ENCODE results near the gene MIPOL1. TPM values are rescaled to one million over a fixed set of nuclear protein-coding genes. Genes with fewer than 3 reads are reported as not detected.

MIPOL1 gene
- total and polyA plus RNA-seq, 9 of the 15 experiments (the other 6 are each of a cell fraction or from before 2014, with no cell fraction given) = 6.7 to 21.9 (median 12.4) TPM

DNA sequence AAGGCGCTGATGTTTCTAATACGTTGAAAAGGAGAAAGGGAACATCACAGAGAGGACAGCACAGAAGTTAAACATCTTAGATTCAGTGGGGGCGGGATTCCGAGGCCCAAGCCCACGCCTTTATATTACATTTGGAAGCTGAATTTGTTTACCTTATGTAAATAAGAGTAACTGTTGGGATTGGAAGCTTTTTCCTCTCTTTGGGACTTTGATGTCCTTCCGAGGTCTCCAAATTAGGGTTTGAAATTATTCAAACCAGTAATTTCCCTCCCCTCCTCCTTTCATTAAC is 390.9 kb downstream of the MIPOL1 start:
- in situ Hi-C loops (cut with MboI) = loop anchor here (25.0 kb wide), 1 partner anchor 326 kb away; no protein-coding TSS in a partner anchor
- ChIA-PET CTCF (ENCODE audit: low intra/inter-chr PET ratio) (no interaction called here), POLR2A (no interaction called here)
- FAIRE-seq (no peak), ATAC-seq (no peak), DNase-seq (ENCODE audit: extremely low read depth in 1 of 4, low spot score in 3 of 4) (no peak)
- H4K20me1 ChIP-seq (replicated peaks; ENCODE audit: control insufficient read depth, insufficient read depth, low read length) = no peaks in the 10 kb centered on the region
- intact Hi-C loops (cut with micrococcal nuclease) = no loop called here
- no peak overlapping the region for H3K4me3 ChIP-seq
- peaks cover 2% of the 10 kb centered on the region; the same call in 1 of the 3 replicates for H3K79me2 ChIP-seq (ENCODE audit: control insufficient read depth, insufficient read depth, low read length)
- no TSS peak for BruUV-seq (replicated peaks)
- WGBS (ENCODE audit: insufficient coverage, low coverage, missing lambda C conversion rate) = 76% methylated on average over 5 of the region's 6 CpGs
- H3K4me2 ChIP-seq (ENCODE audit: insufficient read depth, low read length) = no peak overlapping the region
- no peak overlapping the region for H3K9ac ChIP-seq (ENCODE audit: insufficient read depth in 1 of 2, low read depth in 2 of 2, low read length in 2 of 2)
- H3K4me1 ChIP-seq (replicated peaks in 1 of 2; ENCODE audit: control insufficient read depth in 2 of 2, insufficient read depth in 2 of 2, low read length in 2 of 2) = peaks cover 0 to 9% of the 10 kb centered on the region in 2 experiments; a peak in 1 of 5 replicates
- H3K9me3 ChIP-seq (replicated peaks; ENCODE audit: control insufficient read depth, insufficient read depth, low read depth, low read length) = no peaks in the 10 kb centered on the region
- H3K27ac ChIP-seq (ENCODE audit: extremely low read depth, low read depth, low read length) = no peak overlapping the region
- H3K27me3 ChIP-seq (ENCODE audit: control insufficient read depth in 2 of 2, insufficient read depth in 2 of 2, low read length in 2 of 2) = no peaks in the 10 kb centered on the region
- no peaks in the 10 kb centered on the region for H3K36me3 ChIP-seq (ENCODE audit: control insufficient read depth, insufficient read depth, low read length)
- H2AFZ ChIP-seq (ENCODE audit: low read depth, low read length) = no peak overlapping the region
- TF ChIP-seq, protein P1, sequence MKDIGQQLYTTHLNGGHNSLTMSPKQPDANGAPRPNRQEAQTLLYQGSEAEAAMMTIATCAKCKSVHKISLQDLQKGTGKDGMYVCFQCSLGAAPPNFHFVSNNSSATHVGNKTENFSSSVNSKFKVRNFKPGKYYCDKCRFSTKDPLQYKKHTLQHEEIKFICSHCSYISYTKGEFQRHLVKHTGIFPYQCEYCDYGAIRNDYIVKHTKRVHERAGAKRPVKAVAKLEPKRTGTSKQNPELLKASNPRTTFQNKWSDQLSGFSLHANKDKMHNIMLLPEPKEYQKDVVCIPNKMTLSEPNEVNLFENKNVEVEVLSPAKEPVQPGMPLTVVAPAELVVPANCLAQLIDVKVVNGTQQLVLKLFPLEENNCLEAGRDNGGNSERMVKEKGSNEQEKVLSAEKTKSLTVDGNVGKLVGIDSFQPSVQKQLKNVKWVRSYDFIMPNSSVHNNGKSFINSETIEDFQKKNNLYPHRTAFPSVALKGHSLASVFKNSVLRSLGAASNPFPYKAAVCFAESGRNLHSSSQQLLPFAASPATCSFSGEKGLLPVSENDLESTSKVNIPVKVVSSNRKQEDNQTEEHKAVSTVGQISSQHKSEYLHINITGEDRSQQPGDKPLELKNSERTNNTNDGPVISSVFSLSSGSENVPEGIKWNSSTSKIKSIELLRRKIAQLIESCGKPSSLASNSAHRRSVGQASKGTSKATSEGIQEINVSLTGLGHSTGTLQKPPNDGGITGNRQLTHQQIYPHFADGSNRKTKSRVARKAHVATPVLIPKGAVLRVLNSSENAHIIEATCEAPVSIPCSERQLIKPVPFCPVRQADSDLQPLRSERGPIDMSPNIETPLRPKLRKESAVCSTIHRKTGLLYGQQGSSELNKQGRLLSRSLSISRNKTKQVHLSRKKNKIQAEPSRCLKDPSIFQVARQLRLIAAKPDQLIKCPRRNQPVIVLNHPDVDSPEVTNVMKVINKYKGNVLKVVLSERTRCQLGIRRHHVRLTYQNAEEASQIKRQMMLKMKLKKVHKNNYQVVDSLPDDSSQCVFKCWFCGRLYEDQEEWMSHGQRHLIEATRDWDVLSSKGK (CRISPR knock-in tag; IDR thresholded peaks at IDR 0.05) = no peak
- TF ChIP-seq NBN (IDR thresholded peaks at IDR 0.05; ENCODE audit: low read depth) (no peak), ERF (CRISPR knock-in tag; IDR thresholded peaks at IDR 0.05) (no peak), NCOA4 (IDR thresholded peaks at IDR 0.05; ENCODE audit: partially characterized antibody) (no peak), E2F3 (CRISPR knock-in tag; IDR thresholded peaks at IDR 0.05) (no peak), KLF10 (CRISPR knock-in tag; IDR thresholded peaks at IDR 0.05) (no peak), HNRNPUL1 (IDR thresholded peaks at IDR 0.05; ENCODE audit: low read length) (no peak), ZNF551 (CRISPR knock-in tag; IDR thresholded peaks at IDR 0.05) (no peak)
- TF ChIP-seq, protein P2, sequence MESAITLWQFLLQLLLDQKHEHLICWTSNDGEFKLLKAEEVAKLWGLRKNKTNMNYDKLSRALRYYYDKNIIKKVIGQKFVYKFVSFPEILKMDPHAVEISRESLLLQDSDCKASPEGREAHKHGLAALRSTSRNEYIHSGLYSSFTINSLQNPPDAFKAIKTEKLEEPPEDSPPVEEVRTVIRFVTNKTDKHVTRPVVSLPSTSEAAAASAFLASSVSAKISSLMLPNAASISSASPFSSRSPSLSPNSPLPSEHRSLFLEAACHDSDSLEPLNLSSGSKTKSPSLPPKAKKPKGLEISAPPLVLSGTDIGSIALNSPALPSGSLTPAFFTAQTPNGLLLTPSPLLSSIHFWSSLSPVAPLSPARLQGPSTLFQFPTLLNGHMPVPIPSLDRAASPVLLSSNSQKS (CRISPR knock-in tag; IDR thresholded peaks at IDR 0.05) = no peak
- no peaks in the 10 kb centered on the region for H3K9me1 ChIP-seq (ENCODE audit: control insufficient read depth, insufficient read depth, low read length)

All from K562 (cell line).